ENCODE data around the gene VPS37D. TPM values are rescaled to one million over a fixed set of nuclear protein-coding genes. Genes with fewer than 3 reads are reported as not detected.

The VPS37D gene
- total and polyA plus RNA-seq, 7 donors, result 0.60 to 8.7 (median 2.6) TPM; not detected in 1

GRCh38 chr7:73679709-73680108 lies 12.1 kb downstream of the VPS37D start:
- WGBS, 2 donors, result 94 to 95% methylated on average over 2 of the region's 2 CpGs
- H3K9me3 ChIP-seq, result no peaks in the 10 kb centered on the region
- H3K4me3 ChIP-seq, result no peak overlapping the region
- no peaks in the 10 kb centered on the region for H3K27me3 ChIP-seq
- TF ChIP-seq POLR2AphosphoS5 (IDR thresholded peaks at IDR 0.05) (no peak), POLR2A (IDR thresholded peaks at IDR 0.05) (no peak), CTCF (IDR thresholded peaks at IDR 0.05) (no peak), EP300 (IDR thresholded peaks at IDR 0.05) (no peak)
- intact Hi-C loops (cut with DNase I), result loop anchor here (5.0 kb wide), 1 partner anchor 157 kb away; the partner anchor contains the start of gene BAZ1B
- H3K27ac ChIP-seq, result no peak overlapping the region
- H3K4me1 ChIP-seq, result peaks cover 0 to 42% (median 37%) of the 10 kb centered on the region in 4 donors
- peaks cover 0 to 25% (median 0%) of the 10 kb centered on the region in 4 donors for H3K36me3 ChIP-seq
- no peak for DNase-seq

DNA sequence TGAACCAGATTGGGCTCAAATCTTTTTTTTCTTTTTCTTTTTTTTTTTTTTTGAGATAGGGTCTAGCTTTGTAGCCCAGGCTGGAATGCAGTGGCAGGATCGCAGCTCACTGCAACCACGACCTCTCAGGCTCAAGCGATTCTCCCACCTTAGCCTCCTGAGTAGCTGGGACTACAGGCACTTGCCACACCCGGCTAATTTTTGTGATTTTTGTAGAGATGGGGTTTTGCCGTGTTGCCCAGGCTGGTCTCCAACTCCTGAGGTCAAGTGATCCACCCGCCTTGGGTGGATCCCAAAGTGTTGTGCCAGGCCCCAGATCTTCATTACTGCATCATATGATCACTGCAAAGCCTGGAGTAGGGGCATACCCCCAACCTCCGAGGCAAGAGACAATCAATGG lies 12.9 kb downstream of the VPS37D start:
- DNase-seq, result no peak
- H3K4me1 ChIP-seq, result peaks cover 0 to 42% (median 37%) of the 10 kb centered on the region in 4 donors
- no peaks in the 10 kb centered on the region for H3K9me3 ChIP-seq
- H3K4me3 ChIP-seq, result no peak overlapping the region
- intact Hi-C loops (cut with DNase I), result loop anchor here (5.0 kb wide), 1 partner anchor 158 kb away; the partner anchor contains the start of gene BAZ1B
- no peak for TF ChIP-seq EP300 (IDR thresholded peaks at IDR 0.05)
- no peak for TF ChIP-seq CTCF (IDR thresholded peaks at IDR 0.05)
- no peak for TF ChIP-seq POLR2AphosphoS5 (IDR thresholded peaks at IDR 0.05)
- no peak for TF ChIP-seq POLR2A (IDR thresholded peaks at IDR 0.05)
- 86 to 93% methylated on average over 7 of the region's 7 CpGs for WGBS, 2 donors
- H3K27me3 ChIP-seq, result no peaks in the 10 kb centered on the region
- H3K36me3 ChIP-seq, result peaks cover 0 to 25% (median 0%) of the 10 kb centered on the region in 4 donors
- H3K27ac ChIP-seq, result no peak overlapping the region

DNA sequence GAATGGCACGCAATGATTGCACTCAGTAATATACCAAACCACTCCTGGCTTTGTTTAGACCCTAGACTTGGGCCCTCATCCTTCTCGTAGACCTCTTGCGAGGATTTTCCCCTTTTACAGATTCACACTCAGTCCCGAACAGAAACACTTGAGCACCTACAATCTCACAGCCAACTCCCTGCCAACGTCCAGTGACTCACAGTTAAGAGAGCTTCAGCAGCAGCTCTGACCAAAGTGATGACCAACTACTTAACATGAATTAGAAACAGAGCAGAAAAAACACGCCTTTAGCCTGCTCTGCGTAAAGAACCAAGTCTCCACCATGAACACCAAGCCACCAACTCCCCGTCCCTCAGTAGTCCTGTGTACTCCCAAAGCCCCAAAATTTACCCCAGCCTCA lies 13.4 kb downstream of the VPS37D start:
- H3K36me3 ChIP-seq, result peaks cover 0 to 25% (median 0%) of the 10 kb centered on the region in 4 donors
- 80 to 88% methylated on average over 8 of the region's 8 CpGs for WGBS, 2 donors
- no peak for TF ChIP-seq POLR2A (IDR thresholded peaks at IDR 0.05)
- intact Hi-C loops (cut with DNase I), result loop anchor here (5.0 kb wide), 1 partner anchor 159 kb away; the partner anchor contains the start of gene BAZ1B
- peak overlapping the region in 1 of 4 donors; percentile 89 for H3K4me3 ChIP-seq
- H3K27me3 ChIP-seq, result no peaks in the 10 kb centered on the region
- H3K4me1 ChIP-seq, result peaks cover 0 to 42% (median 37%) of the 10 kb centered on the region in 4 donors
- DNase-seq, result no peak
- H3K9me3 ChIP-seq, result no peaks in the 10 kb centered on the region
- H3K27ac ChIP-seq, result no peak overlapping the region

DNA sequence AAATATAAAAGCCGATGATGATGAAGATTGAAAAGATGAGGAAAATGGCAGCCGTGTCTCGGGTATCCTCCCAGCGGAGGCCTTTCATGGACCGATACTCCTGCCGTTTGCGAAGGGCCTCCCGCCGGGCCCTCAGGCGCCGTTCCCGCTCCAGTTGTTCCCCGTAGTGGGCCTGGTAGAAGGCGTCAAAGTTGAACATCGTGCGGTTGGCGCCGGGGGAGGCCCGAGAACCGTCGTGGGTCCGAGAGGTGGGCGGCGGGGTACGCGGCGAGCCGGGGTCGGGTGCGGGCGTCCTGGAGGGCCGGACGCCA lies 15.1 kb downstream of the VPS37D start:
- TF ChIP-seq POLR2A (IDR thresholded peaks at IDR 0.05) (no peak), EP300 (IDR thresholded peaks at IDR 0.05) (no peak), CTCF (IDR thresholded peaks at IDR 0.05) (no peak), POLR2AphosphoS5 (IDR thresholded peaks at IDR 0.05) (no peak)
- intact Hi-C loops (cut with DNase I), result loop anchor here (2.0 to 5.0 kb wide), 2 partner anchors 36 to 160 kb away; partner anchors contain the start of genes BAZ1B and STX1A
- H3K36me3 ChIP-seq, result peaks cover 0 to 36% (median 9%) of the 10 kb centered on the region in 4 donors
- no peak for DNase-seq
- WGBS, 2 donors, result 1% methylated on average over 33 of the region's 33 CpGs
- H3K9me3 ChIP-seq, result no peaks in the 10 kb centered on the region
- H3K27me3 ChIP-seq, result no peaks in the 10 kb centered on the region
- peak overlapping the region; percentile 66 to 92 (median 81) for H3K4me3 ChIP-seq
- H3K4me1 ChIP-seq, result peaks cover 0 to 42% (median 37%) of the 10 kb centered on the region in 4 donors
- H3K27ac ChIP-seq, result peak overlapping the region; percentile 81 to 89 (median 85)

DNA sequence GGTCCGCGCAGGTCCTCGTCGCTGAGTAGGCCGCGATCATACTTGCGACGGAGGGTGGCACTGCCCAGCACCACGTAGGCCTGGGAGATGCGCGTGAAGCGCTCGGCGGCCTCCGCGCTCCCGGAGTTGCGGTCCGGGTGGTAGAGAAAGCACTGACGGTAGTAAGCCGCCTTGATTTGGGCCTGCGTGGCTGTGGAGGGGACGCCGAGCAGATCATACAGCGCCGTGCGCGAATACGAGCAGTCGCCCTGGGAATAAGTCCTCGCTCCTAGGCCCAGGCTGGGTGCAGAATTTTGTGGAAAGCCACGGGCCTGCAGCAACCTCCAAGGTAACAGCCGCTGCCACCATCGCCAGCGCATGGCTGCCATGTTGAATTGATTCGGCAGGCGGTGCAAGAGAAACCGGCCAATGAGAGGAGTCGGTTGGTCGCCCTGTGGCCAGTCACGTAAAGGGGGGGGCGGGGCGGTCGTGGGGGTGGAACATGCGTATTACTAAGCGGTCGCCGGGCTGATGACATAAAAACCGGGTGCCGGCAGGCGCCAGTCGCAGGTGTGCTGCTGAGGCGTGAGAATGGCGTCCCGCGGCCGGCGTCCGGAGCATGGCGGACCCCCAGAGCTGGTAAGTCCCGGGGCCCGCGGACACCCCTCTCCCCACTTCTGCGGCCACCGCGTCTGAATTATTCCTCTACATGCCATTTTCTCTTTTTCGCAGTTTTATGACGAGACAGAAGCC lies 15.6 kb downstream of the VPS37D start, which contains the start of the genes BUD23 and DNAJC30:
TSS of gene BUD23 (plus strand) at position 542 of the 732 bp plus-strand sequence. CDS start at position 571, 29 bp downstream.
TSS of gene DNAJC30 (minus strand) at position 398 of the 732 bp plus-strand sequence. CDS start at position 368, 30 bp downstream.
- H3K4me3 ChIP-seq, result peak within 1 kb of the TSS; percentile 66 to 92 (median 81)
- peaks cover 0 to 36% (median 12%) of the 10 kb centered on the region in 4 donors for H3K36me3 ChIP-seq
- no peak for TF ChIP-seq CTCF (IDR thresholded peaks at IDR 0.05)
- peak; percentile 50 to 66 for TF ChIP-seq POLR2A (IDR thresholded peaks at IDR 0.05)
- TF ChIP-seq POLR2AphosphoS5 (IDR thresholded peaks at IDR 0.05), result peak; percentile 75 to 88 (median 82)
- H3K27ac ChIP-seq, result peak within 1 kb of the TSS; percentile 81 to 89 (median 85)
- 0 to 1% methylated on average over 68 of the region's 68 CpGs for WGBS, 2 donors
- intact Hi-C loops (cut with DNase I), result loop anchor here (2.0 to 5.0 kb wide), 2 partner anchors 36 to 161 kb away; partner anchors contain the start of genes BAZ1B and STX1A
- H3K27me3 ChIP-seq, result no peaks in the 10 kb centered on the region
- peak; percentile 99 for DNase-seq
- H3K4me1 ChIP-seq, result peaks cover 0 to 42% (median 37%) of the 10 kb centered on the region in 4 donors
- no peaks in the 10 kb centered on the region for H3K9me3 ChIP-seq

Data from sigmoid colon (tissue), 7 donors.